Measurements from ENCODE around the gene NACA2.

GRCh38 chr17:61619953-61620352 lies 28.9 kb upstream of the NACA2 start:
- TF ChIP-seq EZH2 (IDR thresholded peaks at IDR 0.05; ENCODE audit: low read length): no peak
- no peak for TF ChIP-seq CTCF (optimal IDR thresholded peaks at IDR 0.05 in 1 of 3, IDR thresholded peaks at IDR 0.05 in 1 of 3, conservative IDR thresholded peaks at IDR 0.05 in 1 of 3; ENCODE audit: extremely low read depth in 1 of 3, insufficient read depth in 2 of 3, low read length in 3 of 3)

All from keratinocyte (primary cell).